Stimulated activated CD4-positive, alpha-beta T cell treated with anti-CD3 and anti-CD28 coated beads, Interleukin-1b, Interleukin-23, amount 100 ng/mL, for 24 hours (primary cell): ENCODE data around the gene CDH13.

Experiments
- DNase-seq, 4 experiments: peaks; one replicate each; pipeline ENCODE4 v3.0.0-alpha.2; 2020; ENCODE audit warnings: low read depth in 4 of 4, low spot score in 1 of 4

The CDH13 gene

DNA sequence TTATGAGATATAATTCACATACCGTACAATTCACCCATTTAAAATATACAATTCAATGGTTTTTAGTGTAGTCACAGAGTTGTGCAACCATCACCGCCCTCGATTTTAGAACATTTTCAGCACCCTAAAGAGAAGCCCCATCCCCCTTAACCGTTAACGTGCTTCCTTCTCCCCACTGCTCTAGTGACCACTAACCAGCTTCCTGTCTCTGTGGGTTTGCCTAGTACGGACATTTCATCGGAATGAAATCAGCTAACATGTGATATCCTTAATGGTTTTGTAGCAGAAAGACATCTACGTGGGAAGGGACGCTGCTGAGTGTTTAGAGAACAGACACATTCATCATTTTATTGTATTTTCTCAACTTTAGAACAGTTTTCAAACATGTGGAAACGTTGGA, 1100.2 kb downstream of the CDH13 start:
- DNase-seq = no peak

DNA sequence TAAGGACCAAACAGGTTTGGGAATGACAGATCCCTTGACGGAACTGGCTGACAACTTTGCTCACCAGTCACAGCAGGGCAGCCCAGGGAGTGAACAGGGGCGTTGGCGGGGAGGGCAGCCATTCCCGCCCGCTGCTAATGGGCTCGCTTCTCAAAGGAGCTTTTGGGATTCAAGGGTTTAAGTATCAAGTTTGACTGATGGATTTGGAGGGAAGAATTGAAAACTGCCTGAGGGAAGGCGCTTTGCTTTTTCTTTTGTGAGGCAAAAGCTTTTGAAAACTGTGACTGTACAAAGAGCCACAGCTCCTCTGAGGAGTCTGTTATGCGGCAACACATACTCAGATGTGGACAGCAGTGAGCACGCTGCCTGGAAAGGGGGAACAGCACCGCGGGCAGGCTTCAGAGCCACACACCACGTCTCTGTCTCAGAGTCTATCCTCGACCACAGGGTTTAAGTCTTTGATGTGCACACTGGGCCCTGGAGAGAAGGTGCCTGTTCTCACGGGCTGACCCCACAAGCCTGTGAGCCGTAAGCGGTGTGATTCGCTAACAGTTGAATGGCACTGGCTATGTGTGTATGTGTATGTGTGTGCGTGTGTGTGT, 1101.1 kb downstream of the CDH13 start:
- no peak for DNase-seq

DNA sequence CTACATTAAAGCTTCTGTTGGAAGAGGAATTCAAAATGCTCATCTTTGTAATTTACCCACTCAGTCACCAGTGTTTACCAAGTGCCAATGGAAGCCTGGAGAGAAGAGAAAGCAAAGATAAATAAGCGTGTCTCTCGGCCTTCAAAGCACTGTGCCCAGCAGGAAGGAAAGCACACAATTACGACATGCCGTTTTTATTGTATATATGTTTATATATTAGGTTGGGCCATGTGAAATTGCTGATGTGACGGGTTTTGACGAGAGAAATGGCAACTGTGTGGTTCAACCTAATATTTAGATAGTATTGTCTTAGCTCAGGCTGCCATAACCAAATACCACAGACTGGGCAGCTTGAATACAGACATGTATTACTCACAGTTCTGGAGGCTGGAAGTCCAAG, 1101.7 kb downstream of the CDH13 start:
- no peak for DNase-seq

DNA sequence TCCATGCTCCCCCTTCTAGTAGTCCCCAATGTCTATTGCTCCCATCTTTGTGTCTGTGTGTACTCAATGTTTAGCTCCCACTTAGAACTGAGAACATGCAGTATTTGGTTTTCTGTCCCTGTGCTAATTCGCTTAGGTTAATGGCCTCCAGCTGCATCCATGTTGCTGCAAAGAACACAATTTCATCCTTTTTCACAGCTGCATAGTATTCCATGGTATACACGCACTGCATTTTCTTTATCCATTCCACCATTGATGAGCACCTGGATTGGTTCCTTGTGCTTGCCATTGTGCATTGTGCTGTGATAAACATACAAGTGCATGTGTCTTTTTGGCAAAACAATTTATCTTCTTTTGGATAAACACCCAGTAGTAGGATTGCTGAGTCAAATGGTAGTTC, 1104.0 kb downstream of the CDH13 start:
- no peak for DNase-seq

DNA sequence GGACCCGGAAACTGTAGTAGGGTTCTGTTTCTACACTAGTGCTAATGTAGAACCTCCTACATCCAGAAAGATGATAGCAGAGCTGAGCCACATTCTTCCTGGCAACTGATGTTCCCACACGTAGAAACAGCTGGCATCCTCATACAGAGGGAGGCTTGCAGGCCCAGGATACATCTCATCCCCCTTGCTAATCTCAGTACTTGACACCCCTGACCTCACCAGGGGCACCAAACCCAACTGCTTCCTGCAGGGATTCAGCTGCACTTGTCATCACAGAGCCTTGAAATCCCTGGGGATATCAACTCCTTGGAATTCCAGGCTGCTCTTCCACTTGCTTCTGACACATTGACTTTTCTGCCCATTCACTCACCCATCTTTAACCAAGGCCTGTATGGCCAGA, 1105.8 kb downstream of the CDH13 start:
- DNase-seq = no peak

DNA sequence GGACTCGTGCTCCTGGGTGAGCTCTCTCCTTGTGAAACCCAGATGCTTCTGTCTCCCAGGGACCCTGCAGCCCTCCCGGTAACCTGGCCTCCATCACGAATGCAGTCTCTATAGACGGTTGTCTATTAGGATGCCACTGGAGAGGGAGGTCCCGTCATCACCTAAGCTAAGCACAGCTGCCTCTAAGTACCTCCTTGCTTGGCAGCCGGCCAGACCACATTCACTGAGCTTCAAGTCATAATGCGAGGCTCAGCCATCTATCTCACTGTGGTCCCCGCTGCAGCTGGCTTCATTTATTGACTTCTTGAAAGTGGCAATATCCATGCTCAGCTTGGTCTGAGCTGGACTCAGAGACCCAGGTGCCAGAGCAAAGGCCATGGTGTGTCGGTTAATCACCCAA, 1106.5 kb downstream of the CDH13 start:
- DNase-seq = no peak

DNA sequence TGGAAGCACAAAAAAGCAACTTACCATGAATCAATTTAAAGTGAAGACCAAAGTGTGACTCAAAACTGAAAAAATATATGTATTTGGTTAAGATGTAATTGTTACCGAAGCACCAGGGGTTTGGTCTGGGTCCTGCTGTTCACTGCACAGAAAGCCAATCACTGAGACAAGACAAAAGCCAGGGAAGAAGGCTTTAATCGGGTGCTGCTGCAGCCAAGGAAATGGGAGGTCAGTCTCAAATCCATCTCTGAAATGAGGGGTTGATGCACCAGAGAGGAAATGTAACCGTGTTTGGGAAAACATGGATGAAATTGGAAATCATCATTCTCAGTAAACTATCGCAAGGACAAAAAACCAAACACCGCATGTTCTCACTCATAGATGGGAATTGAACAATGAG, 1107.4 kb downstream of the CDH13 start:
- DNase-seq = no peak

DNA sequence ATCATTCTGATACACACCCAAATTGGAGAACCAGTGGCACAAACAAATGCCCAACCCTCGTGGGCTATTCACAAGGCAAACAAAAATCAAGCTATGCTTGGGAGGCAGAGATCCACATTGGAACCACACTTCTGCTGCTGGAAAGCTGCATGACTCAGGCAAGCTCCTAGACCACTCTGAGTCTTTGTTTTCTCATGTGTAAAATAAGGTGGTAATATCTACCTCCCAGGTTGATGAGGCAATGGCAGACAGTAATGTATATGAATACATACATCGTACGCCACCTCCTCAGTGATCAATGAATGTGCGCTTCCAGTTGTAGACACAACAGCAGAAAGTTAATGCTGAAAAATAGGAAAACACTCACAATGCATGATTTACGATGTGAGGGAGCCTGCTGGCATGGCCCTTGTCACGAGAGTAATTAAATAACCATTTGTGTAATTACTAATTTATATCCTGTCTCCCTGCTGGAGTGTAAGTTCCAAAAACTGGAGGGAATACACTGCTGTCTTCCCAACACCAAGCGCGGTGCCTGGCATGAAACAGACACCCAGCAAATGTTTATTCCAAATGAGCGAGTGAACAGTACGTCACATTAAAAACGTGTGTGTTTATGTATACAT, 1111.1 kb downstream of the CDH13 start:
- no peak for DNase-seq

DNA sequence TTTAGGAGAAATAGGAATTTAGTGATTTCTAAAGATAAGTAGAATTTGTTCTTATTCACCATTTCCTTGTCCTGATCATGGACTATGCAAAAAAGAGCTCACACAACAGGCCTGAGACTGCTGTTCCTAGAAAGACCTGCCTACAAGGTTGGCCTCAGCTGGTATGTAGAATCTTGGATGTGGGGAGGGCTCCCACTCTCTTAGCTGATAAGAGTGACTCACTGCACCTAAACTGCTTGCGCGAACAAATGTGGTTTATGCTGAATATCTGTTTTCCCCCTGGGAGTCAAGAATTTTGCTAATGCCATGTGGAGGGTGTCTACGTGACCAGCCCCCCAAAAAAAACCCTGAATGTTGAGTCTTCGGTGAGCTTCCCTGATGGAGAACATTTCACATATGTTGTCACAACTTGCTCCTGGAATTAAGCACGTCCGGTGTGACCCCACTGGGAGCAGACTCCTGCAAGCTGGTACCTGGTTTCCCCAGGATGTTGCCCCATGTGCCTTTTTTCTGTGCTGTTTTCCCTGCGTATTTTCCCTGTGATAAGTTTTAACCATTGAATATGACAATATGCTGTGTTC, 1112.2 kb downstream of the CDH13 start:
- no peak for DNase-seq

DNA sequence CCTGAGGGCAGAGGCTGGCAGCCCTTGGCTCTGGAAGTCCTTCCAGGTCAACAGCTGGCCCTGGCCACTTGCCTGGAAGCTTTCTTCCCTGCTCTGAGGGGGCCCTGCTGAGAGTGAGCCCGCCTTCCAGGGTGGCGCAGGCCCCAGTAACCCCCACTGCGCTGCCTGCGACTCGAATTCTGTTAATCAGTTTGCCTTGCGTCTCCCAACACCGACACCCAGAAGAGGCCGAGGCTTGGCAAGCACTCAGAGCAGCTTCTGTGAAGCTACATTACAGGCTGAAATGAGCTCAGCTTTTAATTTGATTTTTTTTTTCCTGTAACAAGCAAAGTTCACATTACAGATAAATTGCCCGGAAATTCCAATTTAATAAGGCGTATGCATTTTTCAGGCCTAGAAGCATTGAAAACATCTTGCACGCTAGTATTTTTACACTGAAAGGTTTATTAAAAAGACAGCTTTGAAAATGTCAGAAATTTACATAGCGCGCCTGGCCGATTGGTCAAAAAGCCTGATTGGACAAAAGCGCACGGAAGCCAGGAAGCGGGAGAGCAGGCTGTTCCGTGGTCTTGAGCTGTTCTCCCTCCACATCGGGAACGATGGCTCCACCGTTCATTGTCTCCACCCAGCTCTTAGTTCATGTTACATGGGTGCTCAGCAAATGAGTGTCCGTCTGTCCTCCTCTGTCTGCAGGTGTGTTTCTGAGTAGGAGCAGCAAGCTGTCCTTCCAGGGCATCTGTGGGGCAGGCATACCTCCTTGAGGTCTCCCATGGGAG, 1115.5 kb downstream of the CDH13 start:
- no peak for DNase-seq

DNA sequence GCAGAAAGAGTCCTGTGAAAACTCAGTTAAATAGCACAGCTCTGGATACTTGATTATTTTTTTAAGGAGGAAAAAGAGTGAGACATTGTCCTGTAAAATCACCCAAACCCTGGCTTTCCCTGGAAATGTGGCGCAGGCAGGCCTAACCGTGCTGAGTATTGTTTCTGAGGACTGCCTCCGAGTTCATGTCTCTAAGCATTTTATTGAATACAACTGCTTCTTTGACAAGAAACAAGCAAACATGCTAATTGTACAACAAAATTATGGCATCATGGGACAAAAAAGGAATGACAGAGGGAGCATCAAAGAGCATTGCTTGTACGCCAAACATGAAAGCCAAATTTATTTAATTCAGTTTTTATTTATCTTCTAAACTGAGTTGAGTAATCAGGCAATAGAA, 1116.5 kb downstream of the CDH13 start:
- DNase-seq = no peak

DNA sequence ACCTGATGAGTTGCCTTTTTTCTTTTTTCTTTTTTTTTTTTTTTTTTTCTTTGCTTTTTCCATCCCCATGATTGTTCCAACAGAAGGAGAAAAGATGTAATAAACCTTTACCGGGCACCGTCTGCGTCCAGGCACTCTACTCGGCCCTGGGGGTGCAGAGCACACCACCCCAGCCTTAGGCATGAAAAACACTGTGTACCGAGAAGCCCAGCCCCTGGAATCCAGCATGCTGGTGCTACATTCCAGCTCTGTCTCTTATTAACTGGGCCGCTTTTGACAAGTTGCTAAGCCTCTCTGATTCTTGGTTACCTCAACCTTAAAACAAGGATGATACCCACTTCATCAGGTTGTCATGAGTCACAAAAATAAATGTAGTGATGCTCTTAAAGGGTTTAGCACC, 1117.0 kb downstream of the CDH13 start:
- no peak for DNase-seq

DNA sequence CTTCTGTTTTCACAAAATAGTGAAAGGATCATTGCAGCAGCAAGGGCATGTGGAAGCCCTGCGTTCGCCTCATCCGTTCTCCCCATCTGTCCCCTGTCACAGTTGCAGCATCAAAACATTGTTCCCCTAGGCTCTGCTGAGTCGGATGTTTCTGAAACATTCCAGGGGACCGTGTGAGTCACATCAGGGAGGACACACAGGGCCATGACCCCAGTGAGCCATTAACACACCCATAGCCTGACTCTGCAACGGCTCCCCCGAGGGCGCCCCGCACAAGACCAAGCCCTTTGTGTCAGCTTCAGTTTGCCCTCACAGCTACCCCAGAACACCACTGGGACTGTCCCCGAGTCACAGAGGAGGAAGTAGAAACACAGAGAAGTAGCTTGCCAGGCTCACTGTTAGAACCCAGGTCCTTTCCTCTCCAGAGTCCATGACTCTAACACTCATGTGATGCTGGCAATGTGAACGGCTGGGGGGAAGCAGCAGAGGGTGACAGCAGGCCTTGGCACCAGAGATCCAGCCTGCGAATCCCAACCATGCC, 1117.7 kb downstream of the CDH13 start:
- no peak for DNase-seq

DNA sequence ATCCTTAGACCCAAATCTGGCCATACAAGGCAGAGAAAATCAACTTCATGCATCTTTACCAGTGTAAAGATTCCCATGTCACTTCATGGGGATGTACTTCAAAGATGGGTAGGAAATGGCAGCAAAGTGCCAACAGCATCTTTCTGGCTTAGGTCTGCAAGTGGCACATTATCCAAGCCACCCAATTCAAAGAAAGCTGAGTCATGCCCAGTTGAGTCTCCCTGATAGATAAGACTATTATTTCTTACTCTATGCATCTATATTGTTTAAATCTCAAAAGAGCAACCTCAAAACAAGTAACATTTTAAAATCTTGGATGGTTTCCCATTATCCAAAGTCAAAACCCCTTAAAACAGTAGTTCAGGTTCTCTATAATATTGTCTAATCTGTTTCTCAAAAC, 1119.8 kb downstream of the CDH13 start:
- no peak for DNase-seq

DNA sequence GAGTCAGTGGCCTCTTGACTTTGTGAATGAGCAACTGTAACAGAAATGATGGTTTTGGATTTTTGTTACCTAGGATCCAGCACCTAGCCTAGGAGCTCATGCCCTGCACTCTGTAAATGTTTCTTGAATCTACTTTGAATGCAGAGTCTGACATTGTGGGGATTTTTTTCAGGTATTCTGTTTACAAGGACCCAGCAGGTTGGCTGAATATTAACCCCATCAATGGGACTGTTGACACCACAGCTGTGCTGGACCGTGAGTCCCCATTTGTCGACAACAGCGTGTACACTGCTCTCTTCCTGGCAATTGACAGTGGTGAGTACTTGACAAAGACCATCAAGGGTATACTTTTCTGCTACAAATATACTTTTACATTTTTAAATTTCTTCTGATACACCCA, 1121.2 kb downstream of the CDH13 start:
- DNase-seq = no peak

DNA sequence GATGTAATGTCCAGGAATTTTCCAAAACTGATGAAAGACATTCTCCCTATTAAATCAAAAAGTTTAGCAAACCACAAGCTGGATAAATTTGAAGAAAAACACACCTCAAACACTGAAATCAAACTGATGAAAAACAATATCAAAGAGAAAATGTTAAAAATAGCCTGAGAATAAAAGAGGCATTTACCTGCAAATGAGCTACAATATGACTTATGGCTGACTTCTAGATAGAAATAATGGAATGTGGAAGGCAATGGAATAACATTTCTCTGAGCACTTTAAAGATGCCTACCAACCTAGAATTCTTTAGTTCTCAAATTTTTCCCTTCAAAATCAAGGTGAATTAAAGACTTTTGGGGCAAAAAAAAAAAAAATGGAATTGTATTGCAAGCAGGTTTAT, 1128.6 kb downstream of the CDH13 start:
- no peak for DNase-seq

DNA sequence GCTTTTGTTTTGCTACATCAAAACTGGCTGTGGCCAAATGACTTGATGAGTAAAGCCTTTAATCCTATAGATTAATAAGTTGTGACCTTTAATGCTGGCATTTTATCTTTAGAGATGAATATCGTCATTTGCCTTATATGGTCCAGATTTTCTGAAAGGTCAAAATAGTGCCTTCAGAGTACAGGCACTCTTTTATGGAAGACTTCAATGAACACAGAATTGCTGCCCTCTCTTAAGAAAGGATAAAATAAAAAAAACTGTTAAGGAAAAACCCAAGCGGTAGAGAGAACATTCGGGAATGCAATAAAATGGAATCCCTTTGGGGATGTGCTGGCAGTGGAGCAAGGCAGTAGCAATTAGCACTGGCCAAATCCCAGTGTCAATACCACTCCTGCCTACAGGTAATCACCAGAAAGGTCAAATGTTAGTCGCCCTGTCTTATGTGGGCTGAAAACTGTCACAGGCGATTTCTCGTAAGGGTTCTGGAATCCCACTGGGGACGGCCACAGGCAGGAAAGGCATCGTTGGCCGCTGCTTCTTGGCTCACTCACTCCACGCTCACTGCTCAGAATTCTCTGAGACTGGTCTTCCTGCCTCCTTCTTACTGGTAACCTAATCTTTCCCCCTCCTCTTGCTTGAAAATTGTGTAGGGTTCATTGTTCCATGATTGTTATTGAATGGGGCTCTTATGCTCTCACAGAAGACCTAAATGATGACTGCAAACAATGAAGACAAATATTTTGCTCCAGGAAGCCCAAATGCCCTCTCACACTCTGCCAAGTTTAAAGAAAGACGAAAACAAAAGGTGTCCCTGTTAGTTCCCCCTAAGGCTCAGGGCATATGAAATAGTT, 1135.6 kb downstream of the CDH13 start:
- DNase-seq = no peak

DNA sequence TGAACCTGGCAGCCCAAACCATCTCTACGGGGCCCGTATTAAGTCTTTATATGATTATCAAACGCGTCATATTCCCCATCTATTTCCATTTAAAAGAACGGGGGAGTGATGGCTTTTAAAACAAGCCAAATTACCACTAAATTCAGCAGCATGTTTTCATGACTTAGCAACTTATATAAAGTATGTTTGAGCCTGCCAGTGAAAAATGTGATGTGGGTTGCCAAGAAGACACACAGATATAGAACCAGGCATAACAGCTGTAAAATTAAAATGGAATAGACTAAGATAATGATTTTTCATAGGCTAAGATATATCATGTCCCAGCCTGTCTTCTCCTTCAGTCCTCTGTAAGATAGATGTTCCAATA, 1136.2 kb downstream of the CDH13 start:
- DNase-seq = no peak

DNA sequence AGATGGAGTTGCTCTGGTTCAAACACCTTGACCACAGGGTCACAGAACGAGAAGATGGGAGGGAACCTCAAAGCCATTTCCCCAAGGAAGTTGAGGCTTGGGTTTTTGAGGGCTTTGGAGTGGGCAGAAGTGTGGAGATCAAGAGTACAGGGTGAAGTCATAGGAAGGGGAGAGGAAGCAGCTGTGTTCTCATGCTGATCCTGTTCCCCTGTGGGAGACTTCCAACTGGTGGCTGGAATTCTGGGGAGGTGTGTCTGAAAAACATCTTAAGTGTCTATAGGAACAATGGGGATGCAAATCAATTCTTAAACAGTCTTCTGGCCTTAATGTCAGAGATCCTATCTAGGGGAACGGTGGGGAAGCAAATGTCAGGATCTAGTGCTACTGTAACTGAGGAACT, 1142.2 kb downstream of the CDH13 start:
- no peak for DNase-seq

DNA sequence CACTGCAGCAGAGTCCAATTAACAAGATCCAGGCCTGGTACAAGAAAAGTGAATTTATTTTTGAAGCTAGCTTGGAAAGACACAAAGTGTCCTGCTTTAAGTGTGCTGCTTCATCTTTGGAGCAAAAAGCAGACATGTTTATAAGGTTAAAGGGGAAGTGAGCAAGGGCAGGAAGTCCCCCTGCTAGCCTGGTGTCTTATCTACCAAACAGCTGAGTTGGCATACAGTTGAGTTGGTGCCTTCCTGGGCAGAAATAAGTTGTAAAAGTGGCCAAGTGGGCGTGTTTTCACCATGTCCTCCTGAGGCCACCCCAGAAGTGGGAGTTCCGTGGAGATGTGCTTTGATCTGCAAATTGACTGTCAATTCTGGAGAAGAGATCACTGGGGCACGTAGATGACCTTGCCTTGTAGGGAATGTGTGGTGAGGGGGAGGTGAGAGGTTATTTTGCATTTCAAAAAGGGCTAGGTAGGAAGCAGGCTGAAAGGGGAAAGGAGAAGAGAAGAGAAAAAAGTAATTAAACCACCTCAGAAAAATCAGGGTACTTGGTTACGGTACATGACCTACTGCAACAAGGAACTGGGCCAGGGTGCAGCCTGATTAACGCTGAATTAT, 1142.7 kb downstream of the CDH13 start:
- no peak for DNase-seq
